CD4-positive, alpha-beta T cell treated with Interferon alpha-2 for 1 hour (primary cell): Measurements from ENCODE around the gene PBLD.

Experiments
- DNase-seq, 2 donors: peaks; one replicate each; pipeline ENCODE4 v3.0.0-alpha.2; 2020 to 2022

The PBLD gene

GRCh38 chr10:68332259-68333057, at the start of gene PBLD:
TSS of gene PBLD (minus strand) at chr10:68332928. CDS start at chr10:68306844, 26,084 bp downstream.
- DNase-seq: peak; percentile 56 to 72

GRCh38 chr10:68371604-68372003, 38.9 kb upstream of the PBLD start:
- DNase-seq: no peak

GRCh38 chr10:68367121-68367520, 34.4 kb upstream of the PBLD start:
- DNase-seq: no peak

GRCh38 chr10:68366600-68366999, 33.9 kb upstream of the PBLD start:
- no peak for DNase-seq

GRCh38 chr10:68365611-68366010, 32.9 kb upstream of the PBLD start:
- no peak for DNase-seq

GRCh38 chr10:68364101-68364886, 31.6 kb upstream of the PBLD start:
- no peak for DNase-seq

- DNase-seq: no peak
These were observed 29.9 kb upstream of the PBLD start for GRCh38 chr10:68362590-68362989.

GRCh38 chr10:68359189-68359588, 26.5 kb upstream of the PBLD start:
- DNase-seq: no peak

- no peak for DNase-seq
These were observed 20.8 kb upstream of the PBLD start for GRCh38 chr10:68353537-68353936.

GRCh38 chr10:68348265-68348741, 15.6 kb upstream of the PBLD start:
- peak; percentile 48 to 68 for DNase-seq

GRCh38 chr10:68346774-68347173, 14.0 kb upstream of the PBLD start:
- DNase-seq: no peak

- DNase-seq: no peak
These were observed 12.9 kb upstream of the PBLD start for GRCh38 chr10:68345621-68346020.

GRCh38 chr10:68342909-68343516, 10.3 kb upstream of the PBLD start:
- DNase-seq: no peak

- DNase-seq: no peak
These were observed 7.8 kb upstream of the PBLD start for GRCh38 chr10:68340358-68341080.

GRCh38 chr10:68336754-68337351, 4.1 kb upstream of the PBLD start:
- DNase-seq: no peak

- peak in 1 of 2 donors; percentile 34 for DNase-seq
These were observed 2.1 kb upstream of the PBLD start for GRCh38 chr10:68334672-68335467.

GRCh38 chr10:68333440-68334431, 1.0 kb upstream of the PBLD start:
- DNase-seq: no peak

- no peak for DNase-seq
These were observed 299 bp upstream of the PBLD start for GRCh38 chr10:68333058-68333395.

GRCh38 chr10:68331455-68332258, 1.1 kb downstream of the PBLD start, which contains the start of gene HNRNPH3:
TSS of gene HNRNPH3 (plus strand) at chr10:68332064. CDS start at chr10:68337222, 5,158 bp downstream.
- peak; percentile 98 for DNase-seq
